HepG2 (cell line): ENCODE data around the gene PTH2. TPM values are rescaled to one million over a fixed set of nuclear protein-coding genes. Genes with fewer than 3 reads are reported as not detected.

Source experiments
- MLX ChIP-seq: IDR thresholded peaks from 2 replicates; pipeline ENCODE4 v1.6.1; 2016
- NAIF1 ChIP-seq: sonication (generic); formaldehyde crosslinking; IDR thresholded peaks from 2 replicates; pipeline ENCODE4 v1.5.0; 2020; ENCODE audit warnings: mild to moderate bottlenecking, missing genetic modification reagents, borderline replicate concordance
- PAXIP1 ChIP-seq: sonication (generic); formaldehyde crosslinking; conservative IDR thresholded peaks from 2 replicates; pipeline ENCODE4 v1.4.0; 2020; ENCODE audit warnings: mild to moderate bottlenecking, missing genetic modification reagents, moderate library complexity
- PRDM4 ChIP-seq: sonication (generic); formaldehyde crosslinking; IDR thresholded peaks from 2 replicates; pipeline ENCODE4 v1.9.0; 2021; ENCODE audit warnings: missing genetic modification reagents, borderline replicate concordance
- RFXAP ChIP-seq: sonication (generic); formaldehyde crosslinking; IDR thresholded peaks from 2 replicates; pipeline ENCODE4 v1.4.0; 2020; ENCODE audit warnings: missing genetic modification reagents, borderline replicate concordance
- SETDB1 ChIP-seq: sonication (generic); formaldehyde crosslinking; IDR thresholded peaks from 2 replicates; pipeline ENCODE4 v1.5.1; 2020; ENCODE audit warnings: missing genetic modification reagents, mild to moderate bottlenecking, borderline replicate concordance
- SNAPC2 ChIP-seq: sonication (generic); formaldehyde crosslinking; IDR thresholded peaks from 2 replicates; pipeline ENCODE4 v1.8.1; 2022; ENCODE audit warnings: mild to moderate bottlenecking, missing genetic modification reagents
- SP4 ChIP-seq: sonication (generic); formaldehyde crosslinking; IDR thresholded peaks from 2 replicates; pipeline ENCODE4 v1.8.1; 2023; ENCODE audit warnings: mild to moderate bottlenecking, missing genetic modification reagents
- STAT6 ChIP-seq: sonication (generic); formaldehyde crosslinking; IDR thresholded peaks from 2 replicates; pipeline ENCODE4 v1.4.0; 2020; ENCODE audit warnings: missing genetic modification reagents, mild to moderate bottlenecking, borderline replicate concordance
- TSC22D2 ChIP-seq: sonication (generic); formaldehyde crosslinking; IDR thresholded peaks from 2 replicates; pipeline ENCODE4 v1.5.1; 2020; ENCODE audit warnings: missing genetic modification reagents, mild to moderate bottlenecking, borderline replicate concordance
- USF2 ChIP-seq, 2 experiments: sonication (generic) in 1 of 2; formaldehyde crosslinking in 1 of 2; IDR thresholded peaks; 2 replicates each; pipeline versions ENCODE4 v1.5.1 to v1.6.1; 2011 to 2020; ENCODE audit warnings: borderline replicate concordance in 1 of 2, low read depth in 1 of 2, low read length in 1 of 2, mild to moderate bottlenecking in 1 of 2, missing genetic modification reagents in 1 of 2, moderate library complexity in 1 of 2
- ZNF326 ChIP-seq: sonication (generic); formaldehyde crosslinking; IDR thresholded peaks from 2 replicates; pipeline ENCODE4 v1.4.0; 2020; ENCODE audit warnings: missing genetic modification reagents, borderline replicate concordance
- ZNF543 ChIP-seq: sonication (generic); formaldehyde crosslinking; IDR thresholded peaks from 2 replicates; pipeline ENCODE4 v1.4.0; 2020; ENCODE audit warnings: mild to moderate bottlenecking, missing genetic modification reagents
- ZNF549 ChIP-seq: sonication (generic); formaldehyde crosslinking; IDR thresholded peaks from 2 replicates; pipeline ENCODE4 v1.5.0; 2020; ENCODE audit warnings: missing genetic modification reagents
- ZNF839 ChIP-seq: sonication (generic); formaldehyde crosslinking; IDR thresholded peaks from 2 replicates; pipeline ENCODE4 v1.4.0; 2020; ENCODE audit warnings: missing genetic modification reagents, mild to moderate bottlenecking, borderline replicate concordance
- polyA plus RNA-seq, 8 experiments: library from polyadenylated mRNA; depleted of rRNA in 3 of 8; stranded (reverse) in 7 of 8; unstranded in 1 of 8; fragments of >200 nt; fragmentation: Illumina TruSeq in 4 of 8; extraction: Trizol in 4 of 8; gene quantifications; 2 replicates each; pipeline versions ENCODE4 v1.2.1 to v1.2.3, GENCODE V29; 2011 to 2016; ENCODE audit warnings: low read depth in 4 of 8, missing spikeins in 1 of 8, mixed read lengths in 1 of 8; ENCODE audit not compliant: insufficient read depth in 1 of 8
- total RNA-seq, 5 experiments: library from RNA; depleted of rRNA; stranded (reverse); fragments of >200 nt; fragmentation: Illumina TruSeq; extraction: Trizol; gene quantifications; 2 replicates each; pipeline ENCODE4 v1.2.3, GENCODE V29; 2016; ENCODE audit warnings: low read depth in 1 of 5

Gene PTH2
- total and polyA plus RNA-seq, 2 of the 13 experiments (the other 11 are each of a cell fraction or from before 2014, with no cell fraction given): not detected

- no peak for TF ChIP-seq SETDB1 (CRISPR knock-in tag)
- no peak for TF ChIP-seq SNAPC2
- no peak for TF ChIP-seq USF2 (IDR thresholded peaks at IDR 0.05; ENCODE audit: low read depth, low read length)
- no peak for TF ChIP-seq USF2 (CRISPR knock-in tag; IDR thresholded peaks at IDR 0.05; ENCODE audit: borderline replicate concordance)
- no peak for TF ChIP-seq ZNF549 (CRISPR knock-in tag)
- peak; percentile 35; the same call in 1 of the 2 replicates for TF ChIP-seq SP4 (CRISPR knock-in tag)
- TF ChIP-seq PAXIP1: no peak
- peak; percentile 59; the same call in 1 of the 2 replicates for TF ChIP-seq ZNF543 (CRISPR knock-in tag)
- TF ChIP-seq NAIF1: no peak
- no peak for TF ChIP-seq ZNF326 (CRISPR knock-in tag)
- TF ChIP-seq ZNF839 (CRISPR knock-in tag): no peak
- TF ChIP-seq RFXAP (CRISPR knock-in tag): no peak
- TF ChIP-seq MLX (CRISPR knock-in tag): no peak
- no peak; the same call in 1 of the 2 replicates for TF ChIP-seq TSC22D2 (CRISPR knock-in tag)
- TF ChIP-seq PRDM4: no peak
- peak; percentile 38; the same call in 1 of the 2 replicates for TF ChIP-seq STAT6 (CRISPR knock-in tag)
Observed at GRCh38 chr19:49443366-49444099, 20.3 kb upstream of the PTH2 start (continued).
